GM21786 (cell line): Measurements from ENCODE around the gene DSCAML1.
"Not testable (repeated sequence)": the region's sequence is repeated elsewhere in the genome, so short reads cannot be mapped to it uniquely, and the experiment has no call there.

ENCODE experiments used
- ATAC-seq: cut with Tn5 transposase; IDR thresholded peaks from one replicate; pipeline ENCODE4 v1.9.1; 2021; ENCODE audit not compliant: unreplicated experiment

DSCAML1 gene

DNA sequence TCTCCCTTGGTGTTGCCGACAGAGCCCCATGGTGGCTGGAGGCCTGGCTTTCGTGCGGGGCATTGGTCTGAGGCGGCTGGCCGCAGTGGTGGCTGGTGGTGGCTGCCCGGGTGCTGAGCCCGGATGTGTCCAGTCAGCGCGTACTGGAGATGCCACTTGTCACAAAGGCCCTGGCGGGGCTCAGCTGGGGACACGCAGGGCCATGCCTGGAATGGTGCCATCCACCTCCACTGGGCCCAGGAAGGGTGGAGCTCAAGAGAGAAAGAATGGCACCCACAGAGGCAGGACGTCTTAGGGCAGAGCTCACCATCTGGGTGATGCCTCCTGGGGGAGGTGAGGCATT lies 376.9 kb downstream of the DSCAML1 start:
- no peak for ATAC-seq

DNA sequence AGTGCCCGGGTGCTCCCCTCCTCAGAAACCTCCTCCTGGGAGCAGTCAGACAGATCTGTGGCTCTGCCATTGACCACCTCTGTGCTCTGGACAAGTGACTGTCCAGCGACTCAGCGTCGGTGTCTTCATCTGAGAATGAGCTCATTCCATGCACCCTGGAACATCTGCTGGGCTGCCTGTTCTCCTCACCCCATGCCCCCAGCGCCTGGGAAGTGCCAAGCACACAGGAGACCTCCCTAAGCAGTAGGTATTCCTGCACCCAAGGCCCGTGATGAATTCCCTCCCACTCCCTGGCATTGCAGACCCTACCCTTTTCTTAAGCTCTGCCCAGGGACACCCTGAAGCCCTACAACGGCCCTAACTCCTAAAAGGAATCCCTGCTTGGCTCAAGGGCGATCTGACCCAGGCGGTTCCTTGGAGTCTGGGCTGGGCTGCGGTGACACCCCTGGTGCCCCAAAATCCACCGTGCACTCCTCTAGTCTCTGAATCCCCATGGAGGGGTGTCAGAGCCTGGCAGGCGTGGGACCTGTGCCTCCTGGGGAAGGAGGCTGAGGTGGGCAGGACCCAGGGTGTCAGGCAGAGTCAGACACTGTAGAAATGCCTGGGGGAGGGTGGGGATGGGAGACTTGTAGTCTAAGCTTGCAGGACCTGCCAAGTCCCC lies 377.4 kb downstream of the DSCAML1 start:
- no peak for ATAC-seq

DNA sequence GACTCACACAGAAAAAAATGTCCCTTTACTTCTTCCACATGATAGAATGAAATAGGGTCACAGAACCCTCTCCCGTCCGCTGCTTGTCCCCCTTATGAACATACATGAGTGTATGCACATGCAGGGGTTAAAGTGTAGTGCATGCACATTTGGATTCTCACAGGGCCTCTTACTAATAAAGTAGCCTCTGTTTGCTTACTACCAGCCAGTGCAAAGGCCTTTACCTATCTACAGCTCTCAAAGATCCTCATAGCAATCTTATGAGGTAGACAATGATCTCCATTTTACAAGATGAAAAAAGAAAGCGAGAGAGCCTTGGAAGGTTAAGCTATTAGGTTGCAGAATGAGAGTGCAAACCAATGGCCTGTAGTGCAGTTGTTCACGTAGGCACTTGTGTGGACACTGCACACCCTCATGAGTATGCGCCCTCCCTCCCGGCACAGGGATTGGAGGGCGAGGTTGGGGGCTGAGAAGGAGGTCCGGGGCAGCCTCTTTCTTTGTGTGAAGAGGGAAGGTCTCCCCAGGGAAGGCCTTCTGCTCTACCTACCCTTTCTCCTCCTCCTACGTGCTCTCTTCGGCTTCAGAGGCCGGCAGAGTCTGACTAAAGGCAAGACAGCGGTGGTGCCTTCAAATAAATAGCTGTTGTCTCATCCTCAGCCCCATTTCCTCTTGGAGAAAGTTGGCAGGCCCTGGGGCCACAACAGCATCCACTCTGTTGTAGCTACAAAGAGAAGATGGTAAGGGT lies 378.1 kb downstream of the DSCAML1 start:
- ATAC-seq, result no peak

DNA sequence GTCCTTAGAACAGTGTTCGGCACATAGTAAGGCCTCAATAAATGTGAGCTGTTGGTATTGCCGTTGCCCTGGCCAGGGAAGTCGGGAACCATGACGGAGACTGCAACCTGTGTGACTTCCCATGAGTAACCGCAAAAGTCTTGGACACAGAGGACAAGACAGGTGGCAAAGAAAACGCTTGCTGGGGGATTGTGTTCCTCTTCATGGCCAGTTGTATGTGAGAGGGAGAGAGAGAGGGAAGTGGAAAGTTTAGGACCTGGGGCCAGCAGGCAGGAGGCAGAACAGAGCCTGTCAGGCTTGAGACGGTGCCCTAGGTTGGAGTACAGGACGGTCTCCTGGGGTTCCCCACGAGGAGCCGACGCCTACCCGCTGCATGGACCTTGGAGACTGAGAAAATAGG lies 379.2 kb downstream of the DSCAML1 start:
- ATAC-seq, result no peak

DNA sequence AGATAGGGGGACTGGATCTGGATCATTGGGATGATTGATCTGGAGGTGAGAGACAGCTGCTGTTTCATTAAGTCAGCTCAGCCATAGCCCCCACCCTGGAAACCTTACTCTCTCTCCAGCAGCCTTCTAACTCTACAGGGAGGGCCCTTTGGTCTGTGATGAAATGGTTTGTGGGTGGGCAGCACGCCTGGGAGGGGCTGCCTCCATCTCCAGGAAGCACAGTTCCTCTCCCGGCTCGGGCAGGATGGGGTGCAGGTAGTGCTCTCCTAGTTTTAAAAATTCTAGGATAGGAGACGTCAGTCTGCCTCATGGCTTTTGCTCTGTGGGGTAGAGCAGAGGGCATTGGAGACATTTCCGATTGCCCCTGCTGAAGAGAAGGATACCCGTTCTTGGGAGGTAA lies 379.7 kb downstream of the DSCAML1 start:
- ATAC-seq, result no peak

DNA sequence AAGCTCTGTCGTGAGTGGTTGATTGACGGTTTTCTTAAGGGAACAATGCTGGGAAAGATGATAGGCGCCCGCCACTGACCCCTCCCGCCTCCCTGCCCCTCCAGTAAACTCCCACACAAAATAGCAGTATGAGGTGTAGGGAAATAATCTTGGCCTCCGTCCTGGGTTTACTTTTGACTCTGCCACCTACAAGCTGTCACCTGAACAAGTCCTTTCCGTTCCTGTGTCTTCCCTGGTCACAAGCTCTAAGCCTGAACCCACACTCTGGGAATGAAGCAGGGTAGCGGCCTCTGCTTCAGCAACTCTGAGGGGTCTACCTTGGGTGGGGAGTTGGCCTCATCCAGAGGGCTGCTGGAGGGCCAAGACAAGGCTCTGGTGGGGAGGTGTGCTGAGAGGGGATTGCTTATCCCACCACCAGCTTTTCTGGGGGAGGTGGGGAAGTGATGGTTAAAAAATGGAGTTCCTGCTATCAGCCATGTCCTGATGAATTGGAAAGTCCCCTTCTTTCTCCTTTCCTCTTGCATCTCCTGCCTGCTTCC lies 381.6 kb downstream of the DSCAML1 start:
- no peak for ATAC-seq

DNA sequence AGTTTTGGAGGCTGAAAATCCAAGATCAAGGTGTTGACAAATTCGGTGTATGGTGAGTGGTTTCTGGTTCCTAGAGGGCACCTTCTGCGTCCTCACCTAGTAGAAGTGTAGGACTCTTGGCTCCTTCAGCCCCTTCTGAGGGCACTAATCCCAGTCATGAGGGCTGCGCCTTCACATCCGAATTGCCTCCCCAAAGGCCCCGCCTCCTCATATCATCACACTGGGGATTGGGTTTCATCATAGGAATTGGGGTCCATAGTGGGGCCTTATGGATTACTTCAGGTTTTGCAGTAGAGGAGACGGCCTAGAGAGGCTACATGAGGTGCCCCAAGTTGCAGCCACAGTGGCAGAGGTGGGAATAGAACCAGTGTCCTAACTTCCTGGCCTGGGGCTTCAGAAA lies 382.3 kb downstream of the DSCAML1 start:
- no peak for ATAC-seq

DNA sequence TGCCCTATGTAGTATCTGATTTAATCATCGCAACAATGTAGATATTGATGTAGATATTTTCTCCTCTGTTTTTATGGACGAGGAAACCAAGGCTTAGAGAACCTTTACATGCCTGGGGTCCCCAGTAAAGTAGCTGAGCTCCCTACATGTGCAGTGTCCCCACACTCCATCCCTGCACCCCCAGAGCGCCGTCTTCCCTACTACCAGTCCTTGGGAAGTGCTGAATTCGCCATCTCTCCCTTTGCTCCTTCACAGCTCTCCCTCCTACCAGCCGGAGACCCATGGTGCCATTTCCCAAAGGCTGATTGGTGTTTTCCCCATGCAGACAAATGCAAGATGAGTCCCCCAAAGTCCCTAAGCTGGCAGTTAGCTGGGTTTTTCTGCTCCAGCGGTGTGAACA lies 383.4 kb downstream of the DSCAML1 start:
- ATAC-seq, result no peak

DNA sequence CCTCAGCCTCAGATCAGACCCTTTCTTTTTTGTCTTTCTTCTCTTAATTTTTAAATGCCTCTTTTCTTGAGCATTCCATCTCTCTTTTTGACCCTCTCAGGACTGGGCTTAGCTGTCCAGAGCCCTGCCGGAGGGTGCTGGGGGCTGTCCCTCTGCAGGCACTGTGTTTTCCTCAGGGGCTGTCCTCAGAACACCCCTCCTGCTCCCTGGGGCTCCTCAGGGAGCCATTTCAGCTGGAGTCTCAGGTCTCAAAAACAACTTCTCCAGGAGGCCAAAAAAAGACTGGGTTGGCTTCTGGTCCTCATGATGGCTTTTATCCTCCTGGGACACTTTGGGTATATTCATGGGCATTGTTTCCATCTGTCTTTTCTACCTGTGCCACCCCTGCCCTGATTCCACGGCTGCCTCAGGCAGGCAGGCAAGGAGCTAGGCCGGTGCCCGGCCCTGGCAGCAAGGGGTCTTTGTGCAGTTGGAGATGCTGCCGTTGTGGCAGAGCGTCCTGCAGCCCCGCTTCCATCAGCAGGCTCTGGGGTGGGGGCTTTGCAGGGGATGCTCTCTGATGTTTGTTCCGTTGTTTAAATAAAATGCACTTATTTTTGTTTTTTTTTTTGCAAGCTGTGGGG lies 384.3 kb downstream of the DSCAML1 start:
- ATAC-seq, result no peak

DNA sequence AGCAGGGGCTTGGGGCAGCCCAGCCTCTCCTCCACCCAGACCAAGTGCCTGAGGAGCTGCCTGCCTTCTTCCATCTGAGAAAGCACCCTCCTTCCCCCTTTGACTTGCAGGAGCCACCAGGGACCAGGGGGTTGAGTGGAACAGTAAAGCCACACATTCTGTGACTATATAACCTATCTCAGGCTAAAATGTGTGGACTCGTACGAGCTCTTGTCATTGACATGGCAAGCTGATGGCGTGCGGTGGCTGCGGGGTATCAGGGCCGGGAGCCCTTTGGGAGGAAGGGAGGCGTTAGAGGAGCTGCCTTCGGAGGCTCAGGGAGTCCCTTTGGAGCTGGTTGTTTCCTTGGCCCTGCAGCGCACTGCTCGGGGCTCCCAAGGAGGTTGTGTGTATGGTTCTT lies 384.8 kb downstream of the DSCAML1 start:
- no peak for ATAC-seq

DNA sequence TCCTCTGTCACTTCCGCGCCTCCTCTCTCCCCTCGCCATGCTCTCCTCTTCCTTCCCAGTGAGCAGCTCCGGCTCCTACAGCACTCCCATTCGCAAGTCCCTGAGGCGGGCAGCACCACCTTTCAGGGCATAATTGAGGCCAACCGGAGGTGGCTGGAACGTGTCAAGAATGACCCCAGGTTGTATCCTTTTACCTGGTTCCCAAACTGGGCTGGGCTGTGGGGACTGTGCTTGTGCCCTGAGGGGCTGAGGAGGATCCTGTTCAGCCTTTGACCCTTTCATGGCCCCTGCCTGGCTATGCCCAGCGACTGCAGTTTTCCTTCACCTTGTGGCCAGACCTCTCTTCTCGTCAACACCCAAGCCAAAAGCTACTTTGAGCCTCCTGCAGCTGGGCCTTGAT lies 385.3 kb downstream of the DSCAML1 start:
- ATAC-seq, result no peak

DNA sequence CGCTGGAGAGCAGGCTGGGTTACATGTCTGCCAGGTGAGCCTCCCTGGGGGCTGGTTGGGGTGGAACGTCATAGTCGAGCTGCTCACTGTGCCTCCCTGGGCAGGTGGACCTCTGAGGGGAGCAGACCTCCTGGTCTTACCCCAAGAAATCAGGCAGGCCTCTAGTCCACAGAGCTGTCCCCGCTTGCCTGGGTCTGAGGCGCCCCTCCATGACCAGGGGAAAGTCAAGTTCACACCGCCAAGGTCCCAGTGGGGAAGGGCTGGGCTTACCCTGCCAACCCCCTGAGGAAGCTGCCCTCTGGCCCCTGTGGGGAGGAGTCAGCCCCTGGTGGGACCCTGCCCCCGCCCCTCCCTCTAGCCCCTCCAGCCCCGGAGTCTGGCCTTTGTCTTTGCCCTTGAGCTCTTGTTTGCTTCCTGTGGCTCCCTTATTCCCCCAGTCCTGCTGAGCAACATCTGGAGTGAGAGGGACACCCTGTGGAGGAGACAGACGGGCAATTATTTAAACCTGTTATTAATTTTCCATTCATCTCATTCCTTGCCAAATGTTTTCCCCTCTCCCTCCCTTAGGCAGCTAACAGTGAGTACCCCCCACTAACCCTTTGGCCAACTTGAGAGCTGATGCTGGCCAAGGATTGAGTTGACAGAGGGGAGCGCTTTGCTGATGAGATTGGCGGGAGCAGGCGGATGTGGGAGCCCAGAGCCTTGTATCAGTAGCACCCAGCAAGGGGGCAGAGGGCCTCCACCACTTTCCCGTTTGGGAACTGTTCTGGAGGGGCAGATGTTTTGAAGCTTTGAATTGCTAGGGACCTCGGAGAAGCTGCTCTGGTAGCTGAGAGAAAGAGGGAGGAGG lies 385.9 kb downstream of the DSCAML1 start:
- no peak for ATAC-seq

DNA sequence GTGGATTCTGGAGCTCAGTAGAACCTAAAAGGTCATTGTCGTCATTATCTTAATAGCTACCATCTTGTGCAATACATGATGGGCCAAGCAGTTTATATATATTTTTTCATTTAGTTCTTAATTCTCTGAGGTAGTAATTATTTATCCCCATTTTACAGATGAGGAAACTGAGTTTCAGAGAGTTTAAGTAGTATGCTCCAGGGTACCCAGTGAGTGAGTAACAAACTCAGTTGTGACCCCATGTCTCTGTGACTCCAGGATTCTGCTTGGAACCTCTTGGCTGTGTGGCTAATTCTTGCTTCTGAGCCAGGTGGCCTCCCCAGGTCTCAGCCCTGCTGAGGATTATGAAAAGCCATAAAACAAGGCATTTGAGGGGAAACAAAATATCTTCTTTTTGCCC lies 386.8 kb downstream of the DSCAML1 start:
- ATAC-seq, result no peak

DNA sequence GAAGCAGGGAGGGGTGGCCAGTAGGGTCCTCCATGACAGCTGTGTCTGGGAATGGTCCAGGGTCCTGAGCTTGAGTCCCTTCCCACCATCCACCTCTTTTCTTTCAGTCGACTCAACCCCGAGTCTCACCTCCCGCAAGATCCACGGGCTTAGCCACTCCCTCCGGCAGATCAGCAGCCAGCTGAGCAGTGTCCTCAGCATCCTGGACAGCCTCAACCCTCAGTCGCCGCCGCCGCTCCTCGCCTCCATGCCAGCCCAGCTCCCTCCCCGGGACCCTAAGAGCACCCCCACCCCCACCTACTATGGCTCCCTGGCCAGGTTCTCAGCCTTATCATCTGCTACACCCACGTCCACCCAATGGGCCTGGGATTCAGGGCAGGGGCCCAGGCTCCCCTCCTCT lies 387.5 kb downstream of the DSCAML1 start:
- no peak for ATAC-seq

DNA sequence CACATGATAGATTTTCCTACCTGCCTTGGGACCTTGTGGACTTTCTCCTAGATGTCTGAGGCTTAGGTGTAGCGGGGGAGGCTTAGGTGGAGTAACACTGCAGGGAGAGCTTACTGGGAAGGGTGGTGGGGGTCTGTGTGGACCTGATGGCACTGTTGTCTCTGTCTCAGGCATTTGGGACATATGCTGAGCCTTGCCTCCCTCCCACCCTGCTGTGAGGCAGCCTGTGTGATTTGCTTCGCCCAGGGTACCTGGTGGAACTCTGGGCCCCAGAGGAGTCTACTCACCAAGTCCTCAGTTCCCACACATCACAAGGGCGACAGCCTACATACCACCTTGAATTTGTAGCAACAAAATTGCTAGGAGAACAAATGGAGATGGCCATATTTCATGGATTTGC lies 388.7 kb downstream of the DSCAML1 start:
- no peak for ATAC-seq

DNA sequence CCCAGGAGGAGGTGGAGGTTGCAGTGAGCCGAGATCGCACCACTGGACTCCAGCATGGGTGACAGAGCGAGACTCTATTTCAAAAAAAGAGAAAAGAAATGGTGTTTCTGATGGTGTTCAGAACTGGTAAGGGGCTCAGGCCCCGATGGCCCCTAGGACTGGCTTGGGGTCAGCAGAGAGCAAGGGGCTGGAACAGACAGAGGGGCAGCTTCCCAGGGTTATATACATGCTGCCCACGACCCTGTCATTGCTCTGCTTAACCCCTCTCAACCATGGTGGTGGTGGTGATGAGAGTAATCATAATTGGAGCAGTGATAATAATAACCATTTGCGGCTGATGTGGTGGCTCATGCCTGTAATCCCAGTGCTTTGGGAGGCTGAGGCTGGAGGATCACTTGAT lies 390.0 kb downstream of the DSCAML1 start:
- ATAC-seq, result no peak

DNA sequence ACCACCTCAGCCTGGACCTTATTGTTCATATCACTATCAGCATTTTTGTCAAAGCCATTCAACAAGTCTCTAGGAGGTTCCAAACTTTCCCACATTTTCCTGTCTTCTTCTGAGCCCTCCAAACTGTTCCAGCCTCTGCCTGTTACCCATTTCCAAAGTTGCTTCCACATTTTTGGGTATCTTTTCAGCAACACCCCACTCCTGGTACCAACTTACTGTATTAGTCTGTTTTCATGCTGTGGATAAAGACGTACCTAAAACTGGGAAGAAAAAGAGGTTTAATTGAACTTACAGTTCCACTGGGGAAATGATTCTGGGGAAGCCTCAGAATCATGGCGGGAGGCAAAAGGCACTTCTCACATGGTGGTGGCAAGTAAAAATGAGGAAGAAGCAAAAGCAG lies 391.1 kb downstream of the DSCAML1 start:
- not testable (repeated sequence) for ATAC-seq

DNA sequence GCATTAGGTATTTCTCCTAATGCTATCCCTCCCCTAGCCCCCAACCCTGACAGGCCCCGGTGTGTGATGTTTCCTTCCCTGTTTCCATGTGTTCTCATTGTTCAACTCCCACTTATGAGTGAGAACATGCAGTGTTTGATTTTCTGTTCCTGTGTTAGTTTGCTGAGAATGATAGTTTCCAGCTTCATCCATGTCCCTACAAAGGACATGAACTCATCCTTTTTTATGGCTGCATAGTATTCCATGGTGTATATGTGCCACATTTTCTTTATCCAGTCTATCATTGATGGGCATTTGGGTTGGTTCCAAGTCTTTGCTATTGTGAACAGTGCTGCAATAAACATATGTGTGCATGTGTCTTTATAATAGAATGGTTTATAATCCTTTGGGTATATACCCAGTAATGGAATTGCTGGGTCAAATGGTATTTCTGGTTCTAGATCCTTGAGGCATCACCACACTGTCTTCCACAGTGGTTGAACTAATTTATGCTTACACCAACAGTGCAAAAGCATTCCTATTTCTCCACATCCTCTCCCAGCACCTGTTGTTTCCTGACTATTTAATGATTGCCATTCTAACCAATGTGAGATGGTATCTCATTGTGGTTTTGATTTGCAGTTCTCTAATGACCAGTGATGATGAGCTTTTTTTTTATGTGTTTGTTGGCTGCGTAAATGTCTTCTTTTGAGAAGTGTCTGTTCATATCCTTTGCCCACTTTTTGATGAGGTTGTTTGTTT lies 397.7 kb downstream of the DSCAML1 start:
- ATAC-seq, result not testable (repeated sequence)

DNA sequence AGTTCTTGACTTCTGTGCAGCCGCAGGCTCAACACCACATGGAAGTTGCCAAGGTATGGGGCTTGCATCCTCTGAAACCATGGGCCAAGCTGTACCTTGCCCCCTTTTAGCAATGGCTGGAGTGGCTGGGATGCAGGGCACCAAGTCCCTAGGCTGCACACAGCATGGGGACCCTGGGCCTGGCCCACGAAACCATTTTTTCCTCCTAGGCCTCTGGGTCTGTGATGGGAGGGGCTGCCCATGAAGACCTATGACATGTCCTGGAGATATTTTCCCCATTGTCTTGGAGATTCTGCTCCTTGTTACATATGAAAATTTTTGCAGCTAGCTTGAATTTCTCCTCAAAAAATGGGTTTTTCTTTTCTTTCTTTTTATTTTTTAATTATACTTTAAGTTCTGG lies 398.4 kb downstream of the DSCAML1 start:
- not testable (repeated sequence) for ATAC-seq

DNA sequence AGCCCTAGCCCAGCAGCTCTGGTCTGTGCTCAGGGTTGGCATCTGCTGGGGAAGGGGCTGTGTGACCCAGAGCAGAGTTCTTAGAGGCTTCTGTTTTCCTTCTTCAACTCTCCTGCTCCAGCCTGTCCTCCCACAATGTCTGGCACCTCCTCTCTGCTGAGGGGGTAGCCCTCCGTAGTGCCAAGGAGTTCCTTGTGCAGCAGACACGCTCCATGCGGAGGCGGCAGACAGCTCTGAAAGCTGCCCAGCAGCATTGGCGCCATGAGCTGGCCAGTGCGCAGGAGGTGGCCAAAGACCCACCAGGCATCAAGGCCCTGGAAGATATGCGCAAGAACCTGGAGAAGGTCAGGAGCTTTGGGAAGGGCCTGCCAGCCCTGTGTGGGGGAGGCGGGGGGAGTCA lies 400.0 kb downstream of the DSCAML1 start:
- ATAC-seq, result no peak

DNA sequence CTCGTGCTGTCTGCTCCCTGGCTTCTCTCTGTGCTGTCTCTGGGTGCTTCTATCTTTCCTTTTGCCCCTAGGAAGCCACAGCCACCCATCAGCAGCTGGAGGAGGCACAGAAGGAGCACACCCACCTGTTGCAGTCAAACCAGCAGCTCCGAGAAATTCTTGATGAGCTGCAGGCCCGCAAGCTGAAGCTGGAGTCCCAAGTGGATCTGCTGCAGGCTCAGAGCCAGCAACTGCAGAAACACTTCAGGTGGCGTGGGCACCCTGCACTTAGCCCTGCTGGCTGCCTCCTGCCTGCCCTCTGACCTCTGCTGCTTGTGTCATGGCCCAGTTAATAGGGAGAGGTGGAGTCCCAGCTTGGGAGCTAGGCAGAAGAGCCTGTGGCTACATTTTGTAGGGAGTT lies 401.5 kb downstream of the DSCAML1 start:
- ATAC-seq, result no peak
